Progenitor cell of endocrine pancreas (in vitro differentiated cells): ENCODE results near the gene FOXP2. TPM values are rescaled to one million over a fixed set of nuclear protein-coding genes. Genes with fewer than 3 reads are reported as not detected.
"Not testable (repeated sequence)": the region's sequence is repeated elsewhere in the genome, so short reads cannot be mapped to it uniquely, and the experiment has no call there.

Source experiments
- DNase-seq: peaks from one replicate; pipeline ENCODE4 v3.0.0; 2021; ENCODE audit warnings: low spot score; ENCODE audit not compliant: unreplicated experiment
- H3K27ac Mint-ChIP-seq: 2 replicates; pipeline ENCODE4 v1.8.0; 2021; ENCODE audit warnings: mild to moderate bottlenecking, moderate library complexity, mixed read lengths
- H3K27me3 Mint-ChIP-seq: 2 replicates; pipeline ENCODE4 v1.8.0; 2021; ENCODE audit warnings: mixed read lengths
- H3K36me3 Mint-ChIP-seq: 2 replicates; pipeline ENCODE4 v1.8.0; 2022; ENCODE audit warnings: mixed read lengths; ENCODE audit not compliant: insufficient read depth
- H3K4me1 Mint-ChIP-seq: 2 replicates; pipeline ENCODE4 v1.8.0; 2021; ENCODE audit warnings: low read depth, mixed read lengths
- H3K4me3 Mint-ChIP-seq: 2 replicates; pipeline ENCODE4 v1.8.0; 2021; ENCODE audit warnings: low read depth, mild to moderate bottlenecking, moderate library complexity, mixed read lengths
- H3K9me3 Mint-ChIP-seq: 2 replicates; pipeline ENCODE4 v1.8.0; 2021; ENCODE audit warnings: low read depth, mixed read lengths
- total RNA-seq: library from RNA; stranded (reverse); gene quantifications from 2 replicates; pipeline ENCODE4 v1.2.1, GENCODE V29; 2021
- TF ChIP-seq, protein P1 (sequence below): fragments of 200-600 bp; sonication (generic); IDR thresholded peaks from one replicate; pipeline ENCODE4 v1.5.0; 2021; ENCODE audit warnings: antibody characterized with exemption, mild to moderate bottlenecking; ENCODE audit not compliant: unreplicated experiment

Gene FOXP2
- total RNA-seq, 1 donor from 2014 or later: 5.8 TPM

DNA sequence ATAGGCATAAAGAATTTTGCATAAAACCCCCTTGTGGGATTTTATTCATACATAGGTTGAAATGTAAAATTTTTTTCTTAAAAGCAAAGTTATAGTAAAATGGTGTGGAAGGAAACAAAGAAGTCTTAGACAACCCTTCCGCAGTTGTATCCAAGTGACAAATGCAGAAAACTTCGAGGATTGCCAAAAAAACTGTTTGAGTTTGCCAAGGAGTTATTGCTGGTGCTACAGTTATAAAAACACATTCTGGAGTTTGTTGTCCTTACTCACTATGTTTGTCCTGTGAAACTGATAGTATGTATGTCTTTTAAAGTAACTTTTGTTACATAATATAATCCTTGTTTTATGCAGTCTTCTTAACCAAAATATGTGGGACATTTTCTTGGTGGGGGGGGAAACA is 120.3 kb downstream of the FOXP2 start:
- TF ChIP-seq, protein P1, sequence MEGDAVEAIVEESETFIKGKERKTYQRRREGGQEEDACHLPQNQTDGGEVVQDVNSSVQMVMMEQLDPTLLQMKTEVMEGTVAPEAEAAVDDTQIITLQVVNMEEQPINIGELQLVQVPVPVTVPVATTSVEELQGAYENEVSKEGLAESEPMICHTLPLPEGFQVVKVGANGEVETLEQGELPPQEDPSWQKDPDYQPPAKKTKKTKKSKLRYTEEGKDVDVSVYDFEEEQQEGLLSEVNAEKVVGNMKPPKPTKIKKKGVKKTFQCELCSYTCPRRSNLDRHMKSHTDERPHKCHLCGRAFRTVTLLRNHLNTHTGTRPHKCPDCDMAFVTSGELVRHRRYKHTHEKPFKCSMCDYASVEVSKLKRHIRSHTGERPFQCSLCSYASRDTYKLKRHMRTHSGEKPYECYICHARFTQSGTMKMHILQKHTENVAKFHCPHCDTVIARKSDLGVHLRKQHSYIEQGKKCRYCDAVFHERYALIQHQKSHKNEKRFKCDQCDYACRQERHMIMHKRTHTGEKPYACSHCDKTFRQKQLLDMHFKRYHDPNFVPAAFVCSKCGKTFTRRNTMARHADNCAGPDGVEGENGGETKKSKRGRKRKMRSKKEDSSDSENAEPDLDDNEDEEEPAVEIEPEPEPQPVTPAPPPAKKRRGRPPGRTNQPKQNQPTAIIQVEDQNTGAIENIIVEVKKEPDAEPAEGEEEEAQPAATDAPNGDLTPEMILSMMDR: no peak
- no peak overlapping the region for H3K4me3 Mint-ChIP-seq
- H3K9me3 Mint-ChIP-seq: no peaks in the 10 kb centered on the region
- peaks cover 16% of the 10 kb centered on the region for H3K4me1 Mint-ChIP-seq
- DNase-seq: no peak
- no peaks in the 10 kb centered on the region for H3K27me3 Mint-ChIP-seq
- H3K27ac Mint-ChIP-seq: no peak overlapping the region
- H3K36me3 Mint-ChIP-seq: no peaks in the 10 kb centered on the region

DNA sequence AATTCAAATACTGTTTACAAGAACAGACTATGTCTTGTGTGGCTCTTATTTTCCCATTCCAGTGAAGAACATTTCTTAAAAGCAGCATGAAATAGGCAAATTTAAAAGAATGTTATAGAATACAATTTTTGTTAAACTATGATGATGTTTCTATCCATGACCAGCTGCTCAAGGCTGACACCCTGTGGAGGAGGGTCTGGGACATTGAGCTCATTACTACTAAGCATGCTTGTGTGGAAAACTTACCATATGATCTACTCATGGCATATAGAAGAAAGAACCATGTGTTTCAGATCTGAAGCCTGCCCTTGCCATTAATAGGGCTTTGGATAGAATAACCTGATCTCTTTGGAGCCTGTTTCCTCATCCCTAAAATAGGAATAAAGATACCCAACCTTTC is 125.0 kb downstream of the FOXP2 start:
- Mint-ChIP-seq H3K9me3 (no peaks in the 10 kb centered on the region), H3K4me3 (no peak overlapping the region)

DNA sequence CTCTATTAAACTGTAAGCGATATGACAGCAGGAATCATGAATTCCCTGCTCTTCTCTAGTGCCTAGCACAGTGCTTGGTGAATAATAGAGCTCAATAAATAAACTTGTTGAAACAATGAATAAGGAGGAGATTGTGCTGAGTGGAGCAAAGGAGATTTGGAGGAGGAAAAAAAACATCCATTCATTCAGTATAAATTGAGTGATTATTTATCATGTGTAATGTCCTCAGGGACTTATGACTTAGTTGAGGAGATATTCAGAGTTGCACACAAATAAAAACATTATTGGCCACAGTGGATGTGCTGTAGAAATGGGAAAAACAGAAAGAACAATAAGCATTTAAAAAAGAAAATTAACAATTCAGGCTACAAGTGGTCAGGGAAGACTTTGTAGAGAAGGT is 125.7 kb downstream of the FOXP2 start:
- H3K4me3 Mint-ChIP-seq: no peak overlapping the region
- peaks cover 3% of the 10 kb centered on the region for H3K4me1 Mint-ChIP-seq
- no peak for DNase-seq
- no peaks in the 10 kb centered on the region for H3K27me3 Mint-ChIP-seq
- H3K27ac Mint-ChIP-seq: no peak overlapping the region
- H3K36me3 Mint-ChIP-seq: no peaks in the 10 kb centered on the region
- H3K9me3 Mint-ChIP-seq: no peaks in the 10 kb centered on the region
- TF ChIP-seq, protein P1: no peak

More for the DNA sequence above, 125.0 kb downstream of the FOXP2 start:
- H3K27ac Mint-ChIP-seq: no peak overlapping the region
- H3K27me3 Mint-ChIP-seq: no peaks in the 10 kb centered on the region
- TF ChIP-seq, protein P1: peak; percentile 44
- no peak for DNase-seq
- H3K36me3 Mint-ChIP-seq: no peaks in the 10 kb centered on the region
- H3K4me1 Mint-ChIP-seq: peaks cover 3% of the 10 kb centered on the region

DNA sequence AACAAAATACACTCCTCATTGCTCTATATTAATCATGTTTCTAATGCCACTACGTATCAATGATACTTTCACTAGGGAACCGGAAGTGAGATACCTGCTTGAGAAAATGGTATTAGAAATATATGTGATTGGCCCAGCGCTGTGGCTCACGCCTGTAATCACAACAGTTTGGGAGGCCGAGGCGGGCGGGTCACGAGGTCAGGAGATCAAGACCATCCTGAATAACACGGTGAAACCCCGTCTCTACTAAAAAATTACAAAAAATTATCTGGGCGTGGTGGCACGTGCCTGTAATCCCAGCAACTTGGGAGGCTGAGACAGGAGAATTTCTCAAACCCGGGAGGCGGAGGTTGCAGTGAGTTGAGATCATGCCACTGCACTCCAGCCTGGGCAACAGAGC is 132.7 kb downstream of the FOXP2 start:
- H3K4me3 Mint-ChIP-seq, H3K4me1 Mint-ChIP-seq, H3K36me3 Mint-ChIP-seq, H3K9me3 Mint-ChIP-seq, DNase-seq, H3K27ac Mint-ChIP-seq, H3K27me3 Mint-ChIP-seq: not testable (repeated sequence)

DNA sequence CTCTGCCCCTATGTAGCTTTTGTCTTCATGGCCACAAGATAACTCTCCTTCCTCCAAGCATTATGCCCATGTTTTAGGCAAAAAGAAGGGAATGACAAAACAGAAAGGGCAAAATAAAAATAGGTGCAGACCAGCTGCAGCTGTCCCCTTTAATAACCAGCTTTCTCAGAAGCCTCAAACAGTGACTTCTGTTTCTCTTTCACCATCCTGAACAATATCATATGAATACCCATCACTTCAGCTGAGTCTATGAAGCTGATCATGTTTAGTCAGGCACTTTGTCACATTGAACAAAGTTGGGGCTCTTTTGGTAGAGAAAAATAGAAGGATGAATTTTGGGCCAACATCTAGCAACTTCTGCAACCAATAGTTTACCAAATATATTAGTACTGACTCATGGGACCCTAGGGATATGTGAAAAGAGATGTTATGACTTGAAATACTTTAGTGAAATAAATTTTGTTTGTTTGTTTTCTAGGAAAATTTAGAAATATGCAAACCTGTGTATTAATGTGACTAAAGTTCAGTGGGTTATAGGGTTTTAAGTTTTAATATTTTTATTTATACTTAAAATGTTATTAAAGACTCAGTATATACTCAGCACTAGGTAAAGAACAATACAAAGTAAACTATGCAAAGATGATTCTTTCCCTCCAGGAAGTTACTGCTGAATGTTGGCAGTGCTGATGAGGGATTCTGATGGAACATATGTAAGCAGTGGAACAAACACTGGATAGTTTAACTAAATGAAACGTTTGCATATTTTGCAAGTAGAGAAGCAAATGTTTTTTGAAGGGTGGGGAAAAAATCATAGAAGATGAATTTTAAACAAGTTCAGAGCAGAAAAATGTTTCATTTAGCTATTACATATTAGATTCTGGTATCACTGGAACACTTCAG is 133.7 kb downstream of the FOXP2 start:
- Mint-ChIP-seq H3K4me1 (no peaks in the 10 kb centered on the region), H3K4me3 (no peak overlapping the region), H3K27ac (no peak overlapping the region), H3K36me3 (peaks cover 1% of the 10 kb centered on the region), H3K27me3 (no peaks in the 10 kb centered on the region), H3K9me3 (peaks cover 3% of the 10 kb centered on the region)
- DNase-seq: no peak
- TF ChIP-seq, protein P1: no peak
